Liver (tissue), 9 donors: ENCODE data around the gene TMEM164. TPM values are rescaled to one million over a fixed set of nuclear protein-coding genes. Genes with fewer than 3 reads are reported as not detected.

Experiments used
- DNase-seq: peaks from one replicate; pipeline ENCODE4 v3.0.0-alpha.2; 2017; ENCODE audit warnings: low spot score
- H3K27ac ChIP-seq, 2 donors: one replicate each; pipeline ENCODE4 v1.7.0; 2013; ENCODE audit warnings: inconsistent platforms in 2 of 2, low read length in 2 of 2, control low read depth in 1 of 2, low read depth in 1 of 2, mild to moderate bottlenecking in 1 of 2
- H3K27me3 ChIP-seq, 4 donors: one replicate each; pipeline versions ENCODE4 v1.6.1 to v1.7.0; 2013; ENCODE audit warnings: low read length in 3 of 4, inconsistent platforms in 1 of 4, mild to moderate bottlenecking in 1 of 4, moderate library complexity in 1 of 4; ENCODE audit not compliant: control insufficient read depth in 4 of 4, insufficient read depth in 4 of 4
- H3K36me3 ChIP-seq, 4 donors: one replicate each; pipeline versions ENCODE4 v1.6.1 to v1.7.0; 2013; ENCODE audit warnings: low read length in 3 of 4, mild to moderate bottlenecking in 3 of 4, low read depth in 1 of 4, moderate library complexity in 1 of 4; ENCODE audit not compliant: control insufficient read depth in 4 of 4, insufficient read depth in 3 of 4
- H3K4me1 ChIP-seq, 4 donors: one replicate each; pipeline versions ENCODE4 v1.6.1 to v1.7.0; 2013; ENCODE audit warnings: low read length in 3 of 4, mild to moderate bottlenecking in 3 of 4, moderate library complexity in 1 of 4; ENCODE audit not compliant: control insufficient read depth in 4 of 4, insufficient read depth in 4 of 4
- H3K4me3 ChIP-seq, 3 donors: one replicate each; pipeline versions ENCODE4 v1.6.1 to v1.7.0; 2013; ENCODE audit warnings: low read length in 3 of 3, control low read depth in 1 of 3, low read depth in 1 of 3, mild to moderate bottlenecking in 1 of 3
- H3K9ac ChIP-seq, 2 donors: one replicate each; pipeline ENCODE4 v1.7.0; 2013; ENCODE audit warnings: low read length in 2 of 2, mild to moderate bottlenecking in 2 of 2, moderate library complexity in 2 of 2, control low read depth in 1 of 2, low read depth in 1 of 2
- H3K9me3 ChIP-seq, 4 donors: one replicate each; pipeline versions ENCODE4 v1.6.1 to v1.7.0; 2013; ENCODE audit warnings: low read length in 3 of 4; ENCODE audit not compliant: control insufficient read depth in 4 of 4
- EGR1 ChIP-seq, 2 donors: IDR thresholded peaks; 2 replicates each; pipeline ENCODE4 v1.6.1; 2016 to 2018; ENCODE audit warnings: antibody characterized with exemption in 2 of 2, low read depth in 2 of 2
- FOXA1 ChIP-seq: IDR thresholded peaks from 2 replicates; pipeline ENCODE4 v1.6.1; 2016; ENCODE audit warnings: antibody characterized with exemption
- FOXA2 ChIP-seq: IDR thresholded peaks from 2 replicates; pipeline ENCODE4 v1.6.1; 2016; ENCODE audit warnings: antibody characterized with exemption
- GABPA ChIP-seq, 2 donors: IDR thresholded peaks in 1 of 2; conservative IDR thresholded peaks in 1 of 2; 2 replicates each; pipeline ENCODE4 v1.6.1; 2016; ENCODE audit warnings: antibody characterized with exemption in 2 of 2, mild to moderate bottlenecking in 1 of 2, moderate library complexity in 1 of 2
- HNF4A ChIP-seq, 2 donors: conservative IDR thresholded peaks; 2 replicates each; pipeline ENCODE4 v1.6.1; 2016; ENCODE audit warnings: antibody characterized with exemption in 2 of 2, mild to moderate bottlenecking in 2 of 2
- HNF4G ChIP-seq: IDR thresholded peaks from 2 replicates; pipeline ENCODE4 v1.6.1; 2016; ENCODE audit warnings: antibody characterized with exemption
- JUND ChIP-seq, 2 donors: IDR thresholded peaks; 2 replicates each; pipeline ENCODE4 v1.6.1; 2016; ENCODE audit warnings: antibody characterized with exemption in 2 of 2
- NR2F2 ChIP-seq: IDR thresholded peaks from 2 replicates; pipeline ENCODE4 v1.6.1; 2016; ENCODE audit warnings: antibody characterized with exemption
- RAD21 ChIP-seq, 2 donors: IDR thresholded peaks; 2 replicates each; pipeline ENCODE4 v1.6.1; 2016; ENCODE audit warnings: antibody characterized with exemption in 2 of 2, mild to moderate bottlenecking in 2 of 2
- REST ChIP-seq: IDR thresholded peaks from 2 replicates; pipeline ENCODE4 v1.6.1; 2016; ENCODE audit warnings: antibody characterized with exemption, mild to moderate bottlenecking
- RXRA ChIP-seq, 2 donors: IDR thresholded peaks; 2 replicates each; pipeline ENCODE4 v1.6.1; 2017 to 2018; ENCODE audit warnings: antibody characterized with exemption in 2 of 2, mild to moderate bottlenecking in 1 of 2
- SP1 ChIP-seq: IDR thresholded peaks from 2 replicates; pipeline ENCODE4 v1.6.1; 2018; ENCODE audit warnings: antibody characterized with exemption, mild to moderate bottlenecking
- TAF1 ChIP-seq: conservative IDR thresholded peaks from 2 replicates; pipeline ENCODE4 v1.6.1; 2016; ENCODE audit warnings: antibody characterized with exemption, mild to moderate bottlenecking
- YY1 ChIP-seq: IDR thresholded peaks from 2 replicates; pipeline ENCODE4 v1.6.1; 2016; ENCODE audit warnings: antibody characterized with exemption, mild to moderate bottlenecking
- ZBTB33 ChIP-seq: IDR thresholded peaks from 2 replicates; pipeline ENCODE4 v1.6.1; 2016; ENCODE audit warnings: antibody characterized with exemption
- WGBS: extraction: QIAGEN DNeasy Blood & Tissue Kit; methylation state at CpG from one replicate; pipeline ENCODE4 v1.1.7; 2013; 5-methylcytosine and 5-hydroxymethylcytosine counted together
- polyA plus RNA-seq, 2 donors: library from polyadenylated mRNA; stranded (reverse) in 1 of 2; unstranded in 1 of 2; fragments of 200-250 nt in 1 of 2; fragments of >200 nt in 1 of 2; fragmentation: Nextera tagmentation in 1 of 2; extraction: Ambion mirVana in 1 of 2; gene quantifications; one replicate each; pipeline versions ENCODE4 v1.2.1 to v1.2.3, GENCODE V29; 2013 to 2015
- total RNA-seq, 2 donors: library from RNA; depleted of rRNA; stranded (reverse); fragments of >200 nt; gene quantifications; one replicate each; pipeline ENCODE4 v1.2.3, GENCODE V29; 2014
- TF ChIP-seq, protein P1 (sequence below): IDR thresholded peaks from 2 replicates; pipeline ENCODE4 v1.6.1; 2016; ENCODE audit warnings: antibody characterized with exemption
- TF ChIP-seq, protein P2 (sequence below): IDR thresholded peaks from 2 replicates; pipeline ENCODE4 v1.6.1; 2016; ENCODE audit warnings: antibody characterized with exemption
- donor health status: healthy.
- donor health status: healthy.
- donor health status: healthy.
- donor health status: healthy.
- donor health status: healthy.

Gene TMEM164
- total and polyA plus RNA-seq, 4 donors = 0.40 to 8.5 (median 2.9) TPM

GRCh38 chrX:110170029-110170428, 167.1 kb downstream of the TMEM164 start:
- WGBS = 93% methylated on average over 3 of the region's 3 CpGs
- no peak overlapping the region for H3K4me3 ChIP-seq
- no peak overlapping the region for H3K9ac ChIP-seq
- H3K27me3 ChIP-seq = no peaks in the 10 kb centered on the region
- DNase-seq = no peak
- H3K9me3 ChIP-seq = no peaks in the 10 kb centered on the region
- H3K27ac ChIP-seq = no peak overlapping the region
- TF ChIP-seq, protein P1, sequence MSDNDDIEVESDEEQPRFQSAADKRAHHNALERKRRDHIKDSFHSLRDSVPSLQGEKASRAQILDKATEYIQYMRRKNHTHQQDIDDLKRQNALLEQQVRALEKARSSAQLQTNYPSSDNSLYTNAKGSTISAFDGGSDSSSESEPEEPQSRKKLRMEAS = no peak
- TF ChIP-seq EGR1 (IDR thresholded peaks at IDR 0.05; ENCODE audit: low read depth in 2 of 2) (no peak), SP1 (no peak)
- H3K4me1 ChIP-seq = peaks cover 0 to 2% (median 0%) of the 10 kb centered on the region in 4 donors
- H3K36me3 ChIP-seq = peaks cover 0 to 2% (median 0%) of the 10 kb centered on the region in 4 donors

- Histone ChIP-seq H3K9ac (no peak overlapping the region), H3K36me3 (no peaks in the 10 kb centered on the region), H3K4me1 (peaks cover 0 to 2% (median 0%) of the 10 kb centered on the region in 4 donors), H3K9me3 (no peaks in the 10 kb centered on the region), H3K27ac (no peak overlapping the region), H3K4me3 (no peak overlapping the region), H3K27me3 (no peaks in the 10 kb centered on the region)
- no peak for DNase-seq
- 93% methylated on average over 5 of the region's 5 CpGs for WGBS
- TF ChIP-seq FOXA2 (no peak), REST (no peak), TAF1 (no peak), HNF4G (no peak), RXRA (IDR thresholded peaks at IDR 0.05) (no peak)
- TF ChIP-seq, protein P2, sequence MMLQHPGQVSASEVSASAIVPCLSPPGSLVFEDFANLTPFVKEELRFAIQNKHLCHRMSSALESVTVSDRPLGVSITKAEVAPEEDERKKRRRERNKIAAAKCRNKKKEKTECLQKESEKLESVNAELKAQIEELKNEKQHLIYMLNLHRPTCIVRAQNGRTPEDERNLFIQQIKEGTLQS = no peak
Observed at GRCh38 chrX:110171442-110171841, 168.5 kb downstream of the TMEM164 start.

DNA sequence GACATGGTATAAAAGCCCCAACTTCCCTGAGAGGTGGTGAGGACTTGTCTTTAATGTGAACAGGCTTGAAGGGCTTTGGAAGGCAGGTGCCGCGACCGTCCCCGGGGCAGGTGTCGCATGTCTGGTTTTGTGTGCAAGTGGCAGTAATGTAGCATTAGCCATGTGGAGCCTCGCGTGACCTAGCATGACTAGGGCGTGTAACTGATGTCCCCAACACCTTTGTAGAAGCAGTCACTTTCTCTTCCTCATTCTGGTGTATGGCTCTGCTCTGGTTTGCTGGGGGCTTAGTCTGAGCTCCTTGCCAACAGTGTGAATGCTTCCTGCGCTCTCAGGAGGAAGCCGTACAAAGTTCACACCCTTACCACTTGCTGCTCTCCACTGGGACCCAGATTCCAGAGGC, 169.3 kb downstream of the TMEM164 start:
- DNase-seq = no peak
- no peaks in the 10 kb centered on the region for H3K27me3 ChIP-seq
- no peak overlapping the region for H3K4me3 ChIP-seq
- H3K4me1 ChIP-seq = peaks cover 0 to 2% (median 0%) of the 10 kb centered on the region in 4 donors
- H3K36me3 ChIP-seq = no peaks in the 10 kb centered on the region
- H3K9ac ChIP-seq = no peak overlapping the region
- TF ChIP-seq RAD21 (IDR thresholded peaks at IDR 0.05) (no peak), REST (no peak), FOXA2 (no peak), GABPA (IDR thresholded peaks at IDR 0.05 in 1 of 2, conservative IDR thresholded peaks at IDR 0.05 in 1 of 2) (no peak), JUND (IDR thresholded peaks at IDR 0.05) (no peak), YY1 (no peak), FOXA1 (no peak), NR2F2 (no peak), HNF4A (conservative IDR thresholded peaks at IDR 0.05) (no peak), RXRA (IDR thresholded peaks at IDR 0.05) (no peak), ZBTB33 (no peak), SP1 (no peak), EGR1 (IDR thresholded peaks at IDR 0.05; ENCODE audit: low read depth in 2 of 2) (no peak), TAF1 (no peak)
- TF ChIP-seq, protein P1 = no peak
- 97% methylated on average over 10 of the region's 10 CpGs for WGBS
- H3K27ac ChIP-seq = no peak overlapping the region
- H3K9me3 ChIP-seq = no peaks in the 10 kb centered on the region
